HG03064 (cell line): Measurements from ENCODE around the gene TMC1.
"Not testable (repeated sequence)": the region's sequence is repeated elsewhere in the genome, so short reads cannot be mapped to it uniquely, and the experiment has no call there.

ENCODE experiments used
- ATAC-seq: cut with Tn5 transposase; IDR thresholded peaks from one replicate; pipeline ENCODE4 v1.9.1; 2021; ENCODE audit warnings: low read depth; ENCODE audit not compliant: unreplicated experiment

TMC1 gene

DNA sequence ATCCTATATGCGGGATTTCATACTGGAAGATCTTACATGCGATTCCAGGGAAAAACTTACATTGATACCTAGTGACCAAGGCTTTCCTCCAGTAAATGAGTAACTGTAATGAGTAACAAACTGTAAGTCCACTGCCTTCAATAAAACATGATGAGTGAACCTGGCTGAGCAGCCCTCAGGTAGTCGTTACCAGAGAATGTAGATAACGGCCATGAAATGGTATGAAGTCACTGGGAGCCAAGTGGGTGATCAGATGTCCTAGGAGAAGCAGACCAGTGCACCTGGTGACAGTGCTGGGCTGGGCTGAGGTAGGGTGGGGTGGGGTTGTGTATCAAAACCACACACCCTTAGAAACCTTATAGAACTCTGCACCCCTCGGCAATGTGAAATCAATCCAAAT, 227.9 kb downstream of the TMC1 start:
- no peak for ATAC-seq

DNA sequence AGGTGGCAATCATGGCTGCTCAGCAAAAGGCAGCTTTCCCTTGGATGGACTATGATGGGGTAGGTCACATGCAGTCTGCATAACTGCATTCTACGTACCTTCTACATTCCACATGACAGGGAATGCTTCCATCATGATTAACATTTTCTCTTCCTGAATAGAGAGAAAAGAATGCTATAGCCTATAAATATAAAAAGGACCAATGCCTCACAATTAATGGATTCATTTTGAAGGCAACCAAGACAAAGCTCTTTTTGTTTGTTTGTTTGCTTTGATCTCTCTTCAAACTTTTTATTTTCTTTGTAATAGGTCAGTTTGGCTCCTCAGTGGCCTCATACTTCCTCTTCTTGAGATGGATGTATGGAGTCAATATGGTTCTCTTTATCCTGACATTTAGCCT, 230.1 kb downstream of the TMC1 start:
- ATAC-seq, result no peak

DNA sequence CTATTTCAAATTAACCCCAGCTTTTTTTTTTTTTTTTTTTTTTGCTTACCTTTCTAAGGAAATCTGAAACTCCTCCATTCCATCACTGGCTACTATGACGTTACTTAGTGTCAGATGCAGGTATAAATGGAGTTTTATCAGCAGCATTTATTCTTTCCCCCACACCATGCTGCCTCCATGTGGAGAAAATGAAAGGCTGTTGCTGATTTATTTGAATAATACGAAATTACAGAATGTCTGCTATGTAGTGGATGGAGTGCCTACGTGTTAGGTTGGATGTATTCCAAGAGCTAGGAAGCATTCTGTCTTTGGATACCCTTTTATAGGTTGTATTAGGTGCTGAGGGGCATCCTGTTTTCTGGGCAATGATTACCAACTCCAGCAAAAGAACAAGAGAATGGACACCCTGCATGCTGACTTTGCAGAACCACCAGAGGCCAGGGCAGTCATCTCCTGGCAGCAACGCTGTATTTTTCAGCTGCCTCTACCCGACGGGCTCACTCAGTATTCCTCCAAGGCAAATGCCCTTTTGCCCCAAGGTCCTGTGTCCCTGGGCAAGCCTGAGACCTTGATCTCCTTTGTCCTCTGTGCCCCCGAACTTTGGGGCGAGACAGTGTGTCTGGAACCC, 232.0 kb downstream of the TMC1 start:
- ATAC-seq, result no peak

DNA sequence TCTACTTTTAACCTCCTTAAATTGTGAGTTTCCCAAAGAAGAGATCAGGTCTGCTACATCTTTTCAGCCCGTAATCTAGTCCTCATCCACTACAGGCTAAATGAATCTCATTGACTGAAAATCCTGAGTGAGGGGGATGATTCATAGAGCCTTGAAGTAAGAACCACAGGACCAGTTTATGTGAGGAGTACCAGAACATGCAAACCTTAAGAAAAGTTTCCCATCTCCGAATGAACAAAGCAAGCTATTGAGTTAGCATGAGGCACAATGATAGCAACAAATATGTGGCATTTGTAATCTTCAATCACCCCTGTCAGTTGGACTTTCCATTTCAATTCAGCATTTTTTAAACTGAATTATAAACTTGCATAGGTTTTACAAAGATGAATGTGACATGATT, 234.4 kb downstream of the TMC1 start:
- ATAC-seq, result no peak

DNA sequence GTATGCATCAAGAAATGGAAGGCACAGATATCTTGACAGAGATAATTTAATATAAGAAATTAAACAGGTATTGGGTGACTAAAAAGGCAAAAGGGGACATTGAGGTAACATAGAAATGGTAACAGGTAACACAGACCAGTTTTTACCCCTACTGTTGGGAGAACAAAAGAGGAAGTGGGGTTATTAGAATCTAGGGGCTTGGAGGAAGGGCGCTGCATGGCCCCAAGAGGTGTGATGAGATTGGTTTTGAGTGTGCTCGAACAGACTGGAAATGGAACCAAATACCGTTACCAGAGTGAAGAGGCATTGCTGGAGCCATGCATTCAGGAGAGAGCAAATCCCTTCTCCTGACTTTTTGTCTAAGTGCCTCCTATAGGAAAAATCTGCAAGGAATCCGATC, 237.5 kb downstream of the TMC1 start:
- no peak for ATAC-seq

DNA sequence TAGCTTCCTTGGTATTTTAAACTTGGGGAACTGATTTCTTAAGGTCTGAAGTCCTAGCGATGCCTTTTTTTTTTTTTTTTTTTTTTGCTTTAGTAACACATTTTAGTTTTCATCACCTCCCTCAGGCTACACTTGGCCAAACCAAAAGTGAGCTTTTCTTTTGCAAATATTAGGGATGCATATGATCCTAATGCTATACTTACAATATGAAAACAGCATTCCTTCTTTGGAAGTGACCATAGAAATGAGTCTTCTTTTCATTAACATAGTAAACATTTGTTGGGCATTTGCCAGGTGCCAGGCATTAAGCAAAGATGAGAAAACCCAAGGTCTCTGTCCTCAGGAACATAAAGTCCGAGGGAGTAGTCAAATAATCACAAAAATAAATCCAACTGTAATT, 241.6 kb downstream of the TMC1 start:
- no peak for ATAC-seq

DNA sequence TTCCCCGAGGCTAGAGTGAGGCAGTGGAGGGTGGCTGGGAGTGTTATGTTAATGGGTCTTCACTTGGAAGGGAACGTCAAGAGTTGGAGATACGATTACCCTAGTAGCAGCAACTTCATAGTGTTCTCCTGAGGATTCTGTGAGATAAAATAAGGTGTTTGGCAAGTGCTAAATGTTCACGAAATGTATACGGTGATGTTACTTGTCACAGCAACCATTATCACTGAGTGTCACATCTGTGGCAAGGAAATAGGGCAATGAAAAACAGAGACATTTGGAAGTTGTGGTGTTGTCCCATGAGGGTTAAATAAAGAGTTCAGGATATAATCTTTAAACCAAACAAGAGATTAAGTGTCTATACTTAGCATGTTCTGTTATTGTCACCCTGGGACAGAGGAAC, 248.1 kb downstream of the TMC1 start:
- no peak for ATAC-seq

DNA sequence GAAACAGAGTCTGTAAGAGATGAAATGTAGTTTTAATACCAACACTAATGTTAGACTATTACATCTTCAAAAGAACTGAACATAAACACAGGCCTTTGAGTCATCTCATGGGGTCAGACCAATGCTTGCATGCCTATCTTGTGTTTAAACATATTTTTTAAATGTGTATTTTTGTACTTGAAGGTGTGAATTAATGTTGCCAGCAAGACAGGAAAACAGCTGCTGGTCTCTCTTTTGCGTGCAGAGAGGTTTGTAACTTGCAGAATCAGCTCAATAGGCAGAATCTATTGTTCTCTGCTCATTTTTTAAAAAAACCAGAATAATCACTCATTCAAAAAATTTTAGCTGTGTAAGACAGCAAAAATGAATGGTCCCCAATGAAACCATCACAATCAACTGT, 251.3 kb downstream of the TMC1 start:
- no peak for ATAC-seq

DNA sequence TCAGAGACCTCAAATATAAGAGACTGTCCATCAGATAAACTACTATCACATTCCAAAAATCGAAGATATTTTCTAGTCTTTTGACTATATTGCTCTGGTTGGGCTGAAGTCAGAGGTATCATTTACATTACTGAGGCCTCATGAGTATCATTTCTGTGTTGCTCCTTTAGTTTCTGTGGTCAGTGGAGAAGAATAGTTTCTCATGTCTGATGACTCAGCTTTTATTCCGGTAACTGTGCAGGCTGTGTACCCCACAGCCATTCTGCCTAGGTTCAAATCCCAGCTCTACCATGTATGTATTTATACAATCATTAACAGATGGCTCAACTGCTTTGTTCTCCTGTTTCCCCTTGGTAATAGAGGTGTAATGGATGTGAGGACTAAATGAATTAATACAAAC, 252.2 kb downstream of the TMC1 start:
- no peak for ATAC-seq

DNA sequence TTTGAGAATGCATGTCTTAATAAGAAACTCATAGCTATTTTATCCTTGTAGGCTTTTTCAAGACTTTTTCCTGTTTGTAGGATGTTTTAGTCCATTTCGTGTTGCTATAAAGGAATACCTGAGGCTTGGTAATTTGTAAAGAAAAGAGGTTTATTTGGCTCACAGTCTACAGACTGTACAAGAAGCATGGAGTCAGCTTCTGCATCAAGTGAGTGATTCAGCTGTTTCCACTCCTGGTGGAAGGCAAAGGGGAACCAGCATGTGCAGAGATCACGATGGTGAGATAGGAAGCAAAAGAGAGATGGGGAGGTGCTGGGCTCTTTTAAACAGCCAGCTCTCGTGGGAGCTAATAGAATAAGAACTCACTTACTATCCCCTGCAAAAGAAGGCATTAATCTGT, 254.2 kb downstream of the TMC1 start:
- no peak for ATAC-seq

DNA sequence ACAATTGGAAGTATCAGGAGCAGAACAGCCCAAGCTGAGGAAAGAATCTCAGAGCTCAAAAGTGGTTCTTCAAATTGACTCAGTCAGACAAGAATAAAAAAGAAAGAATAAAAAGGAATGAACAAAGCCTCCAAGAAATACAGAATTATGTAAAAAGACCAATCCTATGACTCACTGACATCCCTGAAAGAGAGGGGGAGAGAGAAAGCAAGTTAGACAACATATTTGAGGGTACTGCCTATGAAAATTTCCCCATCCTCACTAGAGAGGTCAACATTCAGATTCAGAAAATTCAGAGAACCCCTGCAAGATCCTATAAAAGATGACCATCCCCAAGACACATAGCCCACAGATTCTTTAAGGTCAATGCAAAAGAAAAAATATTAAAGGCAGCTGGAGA, 258.2 kb downstream of the TMC1 start:
- ATAC-seq, result no peak

DNA sequence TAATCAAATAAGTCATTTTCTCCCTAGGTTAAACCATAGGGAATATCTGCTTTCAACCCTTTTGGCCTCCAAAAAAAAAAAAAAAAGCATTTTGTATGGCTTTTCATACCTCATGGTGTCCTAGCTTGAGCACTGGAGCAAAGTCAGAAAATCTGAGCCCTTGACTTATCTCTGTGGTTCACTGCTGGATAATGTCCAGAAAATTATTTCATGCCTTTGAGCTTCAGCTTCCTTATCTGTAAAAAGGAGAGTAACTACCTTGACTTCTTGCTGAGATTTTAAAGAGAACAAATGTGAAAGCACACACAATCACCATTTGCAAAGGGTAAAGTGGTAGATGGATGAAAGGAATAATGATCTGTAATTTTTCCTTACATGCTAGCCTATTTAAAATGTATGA, 265.5 kb downstream of the TMC1 start:
- ATAC-seq, result no peak

DNA sequence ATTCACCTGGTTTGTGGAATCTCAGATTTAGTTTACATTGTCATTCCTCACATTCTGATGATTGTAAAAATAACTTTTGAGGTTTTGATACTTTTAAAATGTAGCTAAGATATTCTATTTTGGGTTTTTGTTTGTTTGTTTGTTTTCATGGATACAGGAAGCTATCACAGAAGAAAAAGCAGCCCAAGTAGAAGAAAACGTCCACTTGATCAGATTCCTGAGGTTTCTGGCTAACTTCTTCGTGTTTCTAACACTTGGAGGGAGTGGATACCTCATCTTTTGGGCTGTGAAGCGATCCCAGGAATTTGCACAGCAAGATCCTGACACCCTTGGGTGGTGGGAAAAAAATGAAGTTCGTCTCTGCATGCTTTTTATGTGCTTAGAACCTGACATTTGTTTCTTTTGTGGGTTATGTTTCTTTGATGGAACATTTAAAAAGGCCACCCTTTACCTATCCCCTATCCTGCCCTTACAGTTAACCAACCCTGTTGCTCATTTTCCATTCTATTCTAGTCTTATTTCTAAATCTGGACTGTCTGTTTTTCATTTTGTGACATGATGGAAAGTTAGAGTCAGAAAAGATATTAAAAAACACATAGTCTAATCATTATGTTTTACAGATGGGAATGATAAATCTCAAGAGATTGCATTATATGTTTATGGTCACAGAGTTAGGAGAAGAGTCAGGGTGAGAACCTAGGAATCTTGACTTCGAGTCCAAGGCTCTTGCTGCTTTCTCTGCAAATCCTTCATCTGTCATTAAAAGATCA, 267.7 kb downstream of the TMC1 start:
- ATAC-seq, result no peak

DNA sequence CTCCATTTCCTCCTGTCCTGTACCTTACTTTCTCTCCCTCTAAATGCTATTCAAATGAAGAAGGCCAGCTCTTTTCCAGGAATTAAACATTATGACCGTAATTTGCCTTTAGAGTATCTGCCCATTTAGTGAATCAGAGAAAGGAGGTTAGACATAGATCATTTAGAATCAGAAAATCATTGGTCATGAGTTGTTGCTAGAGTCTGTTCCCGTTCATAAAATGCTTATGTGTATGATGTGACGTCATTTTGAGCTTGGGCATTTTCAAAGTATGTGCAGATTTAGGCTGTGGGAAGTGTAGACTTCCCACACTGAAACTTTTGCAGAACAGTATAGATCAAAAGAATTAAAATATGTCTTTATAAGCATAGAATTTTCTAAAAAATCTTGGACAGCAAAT, 268.5 kb downstream of the TMC1 start:
- no peak for ATAC-seq

DNA sequence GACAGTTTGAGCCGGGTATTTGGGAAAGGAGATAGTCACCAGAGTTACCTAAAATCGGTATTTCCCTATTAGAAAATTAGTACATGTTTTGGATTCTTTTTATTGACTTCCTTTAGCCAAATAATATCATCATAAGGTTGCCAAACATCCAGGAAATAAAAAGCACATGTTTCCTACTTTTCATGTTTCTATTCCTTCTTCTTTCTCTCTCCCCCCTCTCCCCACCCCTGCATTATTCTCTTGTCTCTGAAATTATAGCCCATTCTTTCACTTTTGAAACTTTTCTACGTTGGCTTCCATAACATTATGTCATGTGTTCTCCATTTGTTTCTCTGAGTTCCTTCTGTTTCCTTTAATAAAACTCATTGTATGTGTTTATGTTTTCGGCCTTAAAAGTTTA, 269.6 kb downstream of the TMC1 start:
- no peak for ATAC-seq

DNA sequence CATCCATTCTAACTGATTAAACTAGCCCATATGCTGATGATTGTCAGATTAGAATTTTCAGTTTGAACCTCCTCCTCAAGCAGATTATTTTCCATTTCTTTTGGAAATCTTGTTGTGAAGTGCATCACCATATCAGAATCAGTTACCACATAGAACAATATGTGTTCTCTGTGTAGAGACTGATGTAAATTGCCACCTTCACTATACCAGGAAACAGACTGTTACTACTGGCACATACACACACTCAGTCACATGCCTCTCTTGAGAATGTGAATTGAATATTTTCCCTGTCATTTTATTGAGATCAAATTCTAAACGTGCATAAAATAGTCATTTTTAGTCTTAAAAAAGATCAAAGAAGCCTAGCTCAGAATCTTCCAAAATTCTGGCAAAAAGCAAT, 270.0 kb downstream of the TMC1 start:
- ATAC-seq, result no peak

DNA sequence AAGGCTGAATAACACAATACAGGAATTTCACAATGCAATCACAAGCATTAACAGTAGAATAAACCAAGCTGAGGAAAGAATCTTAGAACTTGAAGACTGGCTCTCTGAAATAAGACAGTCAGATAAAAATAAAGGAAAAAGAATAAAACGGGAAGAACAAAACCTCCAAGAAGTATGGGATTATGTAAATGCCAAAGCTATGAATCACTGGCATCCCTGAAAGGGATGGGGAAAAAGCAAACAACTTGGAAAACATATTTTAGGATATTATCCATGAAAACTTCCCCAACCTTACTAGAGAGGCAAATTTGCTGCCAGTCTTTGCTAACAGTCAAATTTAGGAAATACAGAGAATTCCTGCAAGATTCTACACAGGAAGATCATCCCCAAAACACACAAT, 273.5 kb downstream of the TMC1 start:
- no peak for ATAC-seq

DNA sequence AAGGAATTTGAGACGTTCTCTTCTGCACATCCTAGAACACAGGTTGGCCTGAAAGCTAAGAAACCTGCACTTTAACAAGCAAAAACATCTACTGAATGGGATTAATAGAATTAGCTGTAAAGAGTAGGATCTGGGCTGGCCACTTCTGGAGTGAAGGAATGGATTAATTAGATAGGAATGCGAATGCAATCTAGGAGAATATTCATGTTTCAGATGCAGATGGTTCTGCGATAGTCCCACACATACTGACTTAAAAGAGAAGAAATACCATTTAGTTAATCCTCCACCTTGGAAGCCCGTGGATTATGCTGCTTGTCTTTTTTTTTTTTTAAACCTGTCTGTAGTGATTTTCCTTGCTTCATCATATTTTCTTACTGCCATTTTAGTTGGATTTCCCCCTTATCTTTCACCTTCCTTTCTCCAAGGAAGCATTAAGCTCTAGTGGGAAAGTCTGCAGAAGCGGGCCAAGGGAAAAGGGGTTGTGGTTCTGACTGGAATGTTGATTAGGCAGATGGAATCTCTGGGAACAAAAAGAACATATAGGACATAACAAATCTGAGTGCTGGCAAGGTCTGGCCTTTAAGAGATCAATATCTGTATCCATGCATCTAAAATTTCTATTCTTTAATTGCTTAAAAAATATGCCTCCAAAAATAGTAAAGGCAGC, 279.1 kb downstream of the TMC1 start:
- ATAC-seq, result no peak

DNA sequence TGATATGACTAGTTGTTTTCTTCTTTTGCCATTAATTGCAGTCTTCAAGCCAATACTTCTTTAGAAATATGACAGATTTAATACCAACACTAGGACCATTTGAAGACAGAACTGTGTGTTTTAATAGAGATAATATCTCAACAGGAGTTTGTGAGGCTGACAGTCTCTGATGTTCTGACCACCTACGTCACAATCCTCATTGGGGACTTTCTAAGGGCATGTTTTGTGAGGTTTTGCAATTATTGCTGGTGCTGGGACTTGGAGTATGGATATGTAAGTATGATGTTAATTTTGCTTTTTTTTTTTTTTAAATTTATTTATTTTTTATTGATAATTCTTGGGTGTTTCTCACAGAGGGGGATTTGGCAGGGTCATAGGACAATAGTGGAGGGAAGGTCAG, 283.8 kb downstream of the TMC1 start:
- ATAC-seq, result no peak

DNA sequence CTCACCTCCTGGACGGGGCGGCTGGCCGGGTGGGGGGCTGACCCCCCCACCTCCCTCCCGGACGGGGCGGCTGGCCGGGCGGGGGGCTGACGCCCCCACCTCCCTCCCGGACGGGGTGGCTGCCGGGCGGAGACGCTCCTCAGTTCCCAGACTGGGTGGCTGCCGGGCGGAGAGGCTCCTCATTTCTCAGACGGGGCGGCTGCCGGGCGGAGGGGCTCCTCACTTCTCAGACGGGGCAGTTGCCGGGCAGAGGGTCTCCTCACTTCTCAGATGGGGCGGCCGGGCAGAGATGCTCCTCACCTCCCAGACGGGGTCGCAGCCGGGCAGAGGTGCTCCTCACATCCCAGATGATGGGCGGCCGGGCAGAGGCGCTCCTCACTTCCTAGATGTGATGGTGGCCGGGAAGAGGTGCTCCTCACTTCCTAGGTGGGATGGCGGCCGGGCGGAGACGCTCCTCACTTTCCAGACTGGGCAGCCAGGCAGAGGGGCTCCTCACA, 285.0 kb downstream of the TMC1 start:
- not testable (repeated sequence) for ATAC-seq

DNA sequence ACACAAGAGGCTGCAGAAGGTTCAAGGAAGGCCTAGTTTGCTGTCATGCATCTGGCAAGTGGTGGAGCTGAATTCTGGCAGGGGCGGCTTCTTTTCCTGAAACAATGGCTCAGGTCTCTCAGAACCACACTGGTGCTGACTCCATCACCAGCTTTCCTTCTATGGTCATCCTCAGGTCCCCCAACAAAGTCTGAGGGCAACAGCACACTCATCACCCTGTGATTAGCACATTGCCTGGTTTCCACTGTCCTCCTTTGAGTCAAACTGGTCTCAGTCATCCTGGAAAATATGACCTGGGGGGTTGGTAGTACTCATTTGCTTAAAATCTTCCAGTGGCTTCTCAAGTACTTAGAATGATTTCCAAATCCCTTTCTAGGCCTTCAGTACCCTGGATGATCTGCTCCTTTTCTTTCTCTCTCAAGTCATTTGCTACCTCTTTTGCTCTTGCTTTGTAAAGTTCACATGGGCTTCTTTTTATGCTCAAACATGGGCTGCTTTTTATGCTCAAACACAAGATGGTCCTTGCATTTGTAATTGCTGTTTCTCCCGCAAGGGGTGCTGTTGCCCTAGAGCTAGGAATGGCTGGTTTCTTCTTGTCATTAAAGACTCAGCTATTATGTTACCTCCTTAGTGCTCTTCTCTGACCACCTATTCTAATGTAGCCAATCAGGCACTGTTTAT, 286.5 kb downstream of the TMC1 start:
- no peak for ATAC-seq
